Upper lobe of right lung (tissue), 1 donor: ENCODE data around the gene TSPAN15. TPM values are rescaled to one million over a fixed set of nuclear protein-coding genes. Genes with fewer than 3 reads are reported as not detected.

Experiments used
- ATAC-seq: fragments of 200-7000 bp; cut with Tn5 transposase; one replicate; pipeline ENCODE4 v1.9.1; 2020; ENCODE audit warnings: mild to moderate bottlenecking, moderate library complexity
- DNase-seq: peaks from one replicate; pipeline ENCODE4 v3.0.0-alpha.2; 2020
- H3K27ac ChIP-seq: fragments of 200-600 bp; one replicate; pipeline ENCODE4 v1.8.0; 2022
- H3K27me3 ChIP-seq: fragments of 200-600 bp; one replicate; pipeline ENCODE4 v1.8.0; 2022; ENCODE audit warnings: mild to moderate bottlenecking
- H3K36me3 ChIP-seq: fragments of 200-600 bp; one replicate; pipeline ENCODE4 v1.8.0; 2022
- H3K4me1 ChIP-seq: fragments of 200-600 bp; one replicate; pipeline ENCODE4 v1.8.0; 2022
- H3K4me3 ChIP-seq: fragments of 200-600 bp; one replicate; pipeline ENCODE4 v1.8.0; 2022; ENCODE audit warnings: mild to moderate bottlenecking
- H3K9me3 ChIP-seq: fragments of 200-600 bp; one replicate; pipeline ENCODE4 v1.8.0; 2022
- intact Hi-C: fragments of 100-400 bp; cut with DNase I; formaldehyde crosslinking; loops from one replicate; pipeline ENCODE4 v1.11.0; 2022
- total RNA-seq: library from RNA; stranded (reverse); fragmentation: NEBNext Ultra II Directional; extraction: Animal tissue kit (Norgen Biotek cat#: 25700); gene quantifications from one replicate; pipeline ENCODE4 v1.2.1, GENCODE V29; 2021
- TF ChIP-seq, protein P1 (sequence below): fragments of 200-600 bp; IDR thresholded peaks from one replicate; pipeline ENCODE4 v1.8.0; 2022; ENCODE audit warnings: antibody characterized with exemption
- donor health status: DM: no; HTN: yes; CAD: no; lungs with severe emphysema.

The TSPAN15 gene
- total RNA-seq, 1 donor from 2014 or later = 47.3 TPM

DNA sequence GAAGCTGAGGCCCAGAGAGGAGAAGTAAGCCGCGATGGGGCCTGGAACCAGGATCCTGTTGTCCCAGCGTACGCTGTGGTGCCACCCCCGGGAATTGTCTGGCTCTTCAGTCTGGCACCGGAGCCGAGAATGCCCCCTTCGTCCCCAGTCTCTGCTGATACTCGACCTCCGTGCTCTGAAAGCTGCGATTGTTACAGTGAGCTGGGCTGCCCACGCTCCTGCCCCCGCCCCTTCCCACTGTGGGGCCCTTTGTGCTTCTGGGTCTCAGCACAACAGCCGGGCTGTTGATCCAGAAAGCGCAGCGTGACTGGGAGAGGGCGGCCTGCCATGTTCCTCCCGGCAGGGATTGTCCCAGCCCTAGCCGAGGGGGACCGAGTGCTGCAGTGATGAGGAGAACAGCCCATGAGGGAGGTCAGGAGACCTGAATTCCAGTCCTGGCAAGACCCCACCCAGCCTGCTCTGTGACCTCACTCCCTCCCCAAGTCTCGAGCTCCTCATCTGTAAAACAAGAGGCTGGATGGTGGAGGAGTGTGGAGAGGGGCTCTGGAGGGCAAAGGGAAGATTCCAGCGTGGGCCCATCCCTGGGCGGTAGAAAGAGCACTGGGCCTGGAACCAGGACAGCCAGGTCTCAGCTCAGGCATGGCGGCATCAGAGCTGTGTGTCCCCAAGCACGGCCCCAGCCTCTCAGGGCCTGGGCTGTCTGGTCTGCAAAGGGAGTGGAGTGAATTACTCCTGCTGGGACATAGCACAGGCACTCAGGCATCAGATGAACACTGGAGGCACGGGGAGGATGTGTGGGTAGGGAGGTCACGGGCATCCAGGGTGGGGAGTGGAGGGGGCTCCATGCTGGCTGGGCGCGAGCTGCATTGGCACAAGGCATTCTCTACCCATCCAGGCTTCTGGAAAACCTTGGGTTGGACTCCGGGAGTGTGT lies 43.6 kb downstream of the TSPAN15 start:
- TF ChIP-seq, protein P1, sequence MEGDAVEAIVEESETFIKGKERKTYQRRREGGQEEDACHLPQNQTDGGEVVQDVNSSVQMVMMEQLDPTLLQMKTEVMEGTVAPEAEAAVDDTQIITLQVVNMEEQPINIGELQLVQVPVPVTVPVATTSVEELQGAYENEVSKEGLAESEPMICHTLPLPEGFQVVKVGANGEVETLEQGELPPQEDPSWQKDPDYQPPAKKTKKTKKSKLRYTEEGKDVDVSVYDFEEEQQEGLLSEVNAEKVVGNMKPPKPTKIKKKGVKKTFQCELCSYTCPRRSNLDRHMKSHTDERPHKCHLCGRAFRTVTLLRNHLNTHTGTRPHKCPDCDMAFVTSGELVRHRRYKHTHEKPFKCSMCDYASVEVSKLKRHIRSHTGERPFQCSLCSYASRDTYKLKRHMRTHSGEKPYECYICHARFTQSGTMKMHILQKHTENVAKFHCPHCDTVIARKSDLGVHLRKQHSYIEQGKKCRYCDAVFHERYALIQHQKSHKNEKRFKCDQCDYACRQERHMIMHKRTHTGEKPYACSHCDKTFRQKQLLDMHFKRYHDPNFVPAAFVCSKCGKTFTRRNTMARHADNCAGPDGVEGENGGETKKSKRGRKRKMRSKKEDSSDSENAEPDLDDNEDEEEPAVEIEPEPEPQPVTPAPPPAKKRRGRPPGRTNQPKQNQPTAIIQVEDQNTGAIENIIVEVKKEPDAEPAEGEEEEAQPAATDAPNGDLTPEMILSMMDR = no peak
- Histone ChIP-seq H3K9me3 (no peaks in the 10 kb centered on the region), H3K4me3 (no peak overlapping the region), H3K4me1 (no peaks in the 10 kb centered on the region), H3K36me3 (no peaks in the 10 kb centered on the region), H3K27ac (no peak overlapping the region), H3K27me3 (no peaks in the 10 kb centered on the region)
- intact Hi-C loops = no loop called here
- DNase-seq (peak; percentile 50), ATAC-seq (no peak)

DNA sequence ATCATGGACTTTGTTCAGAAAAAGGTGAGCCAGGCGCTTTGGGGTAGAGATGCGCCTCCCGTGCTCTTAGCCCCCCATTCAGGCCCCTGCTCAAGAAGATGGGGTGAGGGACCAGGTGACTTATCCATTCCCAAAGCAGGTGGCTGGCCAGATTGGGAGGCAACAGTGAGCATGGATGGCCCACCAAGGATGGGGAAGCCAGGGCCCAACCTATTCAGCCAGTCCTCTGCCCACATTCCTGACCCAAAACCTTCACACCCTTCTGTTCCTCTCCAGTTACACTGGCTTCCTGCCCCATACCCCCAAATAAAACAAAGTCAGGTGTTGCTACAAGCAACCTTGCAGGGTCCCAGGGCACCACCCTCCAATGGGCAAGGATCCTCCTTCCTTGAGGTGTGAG lies 44.4 kb downstream of the TSPAN15 start:
- ATAC-seq = no peak
- Histone ChIP-seq H3K27me3 (no peaks in the 10 kb centered on the region), H3K4me1 (no peaks in the 10 kb centered on the region), H3K4me3 (no peak overlapping the region), H3K27ac (no peak overlapping the region), H3K36me3 (no peaks in the 10 kb centered on the region), H3K9me3 (no peaks in the 10 kb centered on the region)
- intact Hi-C loops = no loop called here
- TF ChIP-seq, protein P1 = no peak
- DNase-seq = peak; percentile 33

DNA sequence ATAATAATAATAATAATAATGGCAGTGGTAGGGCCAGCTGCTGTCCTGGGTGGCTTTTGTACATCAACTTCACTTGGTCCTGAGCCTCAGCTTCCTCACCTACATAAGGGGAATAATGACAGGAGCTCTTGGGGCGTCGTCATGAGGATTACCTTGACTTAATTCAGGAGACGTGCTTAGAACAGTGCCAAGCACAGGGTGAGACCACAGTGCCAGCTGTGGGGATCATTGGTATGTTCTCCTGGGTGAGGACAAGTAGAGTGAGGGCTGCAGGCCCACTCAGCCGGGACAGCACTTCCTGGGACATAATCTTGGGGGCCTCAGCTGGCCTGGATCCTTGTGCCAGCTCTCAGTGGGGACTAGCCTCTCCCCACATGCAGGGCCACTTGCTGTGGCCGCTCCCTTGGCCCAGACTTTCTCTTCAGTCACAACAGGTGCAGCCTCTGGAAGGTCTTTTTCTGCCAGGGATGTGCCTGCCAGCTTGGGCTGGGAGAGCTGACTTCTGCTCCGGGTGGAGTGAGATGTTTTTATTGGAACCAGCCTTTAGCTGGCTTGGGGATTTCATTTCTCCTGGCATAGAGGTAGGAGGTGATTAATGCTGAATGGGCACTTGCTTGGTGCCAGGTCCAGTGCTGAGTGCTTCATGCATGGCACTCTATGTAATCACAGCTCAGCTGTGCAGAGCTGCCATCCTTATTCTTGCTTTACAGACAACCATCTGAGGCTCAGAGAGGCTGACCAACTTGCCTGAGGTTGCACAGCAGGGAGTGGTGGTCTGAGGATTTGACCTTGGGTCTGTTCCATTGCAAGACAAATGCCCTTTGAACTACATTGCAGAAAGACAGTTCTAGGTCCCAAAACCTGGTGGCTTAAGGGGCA lies 45.3 kb downstream of the TSPAN15 start:
- intact Hi-C loops = no loop called here
- Histone ChIP-seq H3K27ac (no peak overlapping the region), H3K36me3 (no peaks in the 10 kb centered on the region), H3K27me3 (no peaks in the 10 kb centered on the region), H3K9me3 (no peaks in the 10 kb centered on the region), H3K4me3 (no peak overlapping the region), H3K4me1 (no peaks in the 10 kb centered on the region)
- DNase-seq (peak; percentile 44), ATAC-seq (no peak)
- TF ChIP-seq, protein P1 = no peak

DNA sequence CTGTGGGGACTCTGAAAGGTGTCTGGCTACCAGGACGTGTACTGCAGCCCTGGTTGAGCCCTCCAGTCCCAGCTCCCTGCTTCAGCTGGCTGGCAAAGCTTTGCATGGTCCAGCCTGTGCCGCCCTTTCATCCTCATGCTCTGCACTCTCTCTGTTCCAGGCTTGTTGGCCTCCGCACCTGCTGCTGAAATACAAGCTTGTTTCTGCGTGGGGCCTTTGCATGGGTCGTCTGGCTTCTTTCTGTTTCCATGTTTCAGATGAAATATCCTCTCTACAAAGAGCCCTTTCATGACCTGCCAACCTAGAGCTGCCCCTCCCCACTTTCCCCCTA lies 45.9 kb downstream of the TSPAN15 start:
- Histone ChIP-seq H3K9me3 (no peaks in the 10 kb centered on the region), H3K4me1 (no peaks in the 10 kb centered on the region), H3K27ac (no peak overlapping the region), H3K4me3 (no peak overlapping the region), H3K36me3 (no peaks in the 10 kb centered on the region), H3K27me3 (no peaks in the 10 kb centered on the region)
- ATAC-seq (no peak), DNase-seq (peak; percentile 32)
- TF ChIP-seq, protein P1 = no peak
- intact Hi-C loops = no loop called here

DNA sequence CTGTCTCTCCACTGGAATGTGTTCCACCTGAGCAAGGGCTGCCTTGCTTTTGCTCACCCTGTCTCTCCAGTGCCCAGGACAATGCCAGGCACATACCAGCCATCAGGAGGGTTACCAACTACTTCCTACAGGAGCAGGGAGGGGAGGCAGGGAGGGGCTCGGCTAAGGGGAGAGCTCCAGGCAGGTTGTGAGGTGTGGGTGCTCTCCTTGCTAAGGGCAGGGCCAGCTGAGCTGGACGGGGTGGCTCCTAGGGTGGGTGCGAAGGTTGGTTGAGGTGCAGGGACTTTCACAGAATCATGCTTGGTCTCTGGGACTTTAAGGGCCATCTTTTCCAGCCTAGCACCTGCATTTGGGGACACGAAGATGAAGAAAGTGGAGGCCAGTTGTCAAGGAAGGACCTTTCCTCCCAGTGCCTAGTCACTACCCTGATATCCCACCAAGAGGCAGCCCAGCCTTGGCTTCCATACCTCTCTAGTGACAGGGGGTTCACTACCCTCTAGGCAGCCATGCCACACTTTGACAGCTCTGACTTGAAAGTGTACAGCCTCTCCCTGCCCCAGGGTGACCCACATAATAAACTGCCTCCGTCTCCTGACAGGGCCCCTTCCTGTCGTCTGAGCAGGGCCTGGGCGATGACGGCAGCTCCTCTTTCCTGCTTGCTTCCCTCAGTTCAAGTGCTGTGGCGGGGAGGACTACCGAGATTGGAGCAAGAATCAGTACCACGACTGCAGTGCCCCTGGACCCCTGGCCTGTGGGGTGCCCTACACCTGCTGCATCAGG lies 46.5 kb downstream of the TSPAN15 start:
- ATAC-seq = peak; percentile 11

More for the DNA sequence above, 46.5 kb downstream of the TSPAN15 start:
- no peaks in the 10 kb centered on the region for H3K4me1 ChIP-seq
- H3K36me3 ChIP-seq = no peaks in the 10 kb centered on the region
- no peak overlapping the region for H3K27ac ChIP-seq
- TF ChIP-seq, protein P1 = no peak
- peak; percentile 40 for DNase-seq
- no peaks in the 10 kb centered on the region for H3K9me3 ChIP-seq
- intact Hi-C loops = no loop called here
- no peaks in the 10 kb centered on the region for H3K27me3 ChIP-seq
- H3K4me3 ChIP-seq = no peak overlapping the region
